ENCODE data around the gene TUBD1.

Gene TUBD1

DNA sequence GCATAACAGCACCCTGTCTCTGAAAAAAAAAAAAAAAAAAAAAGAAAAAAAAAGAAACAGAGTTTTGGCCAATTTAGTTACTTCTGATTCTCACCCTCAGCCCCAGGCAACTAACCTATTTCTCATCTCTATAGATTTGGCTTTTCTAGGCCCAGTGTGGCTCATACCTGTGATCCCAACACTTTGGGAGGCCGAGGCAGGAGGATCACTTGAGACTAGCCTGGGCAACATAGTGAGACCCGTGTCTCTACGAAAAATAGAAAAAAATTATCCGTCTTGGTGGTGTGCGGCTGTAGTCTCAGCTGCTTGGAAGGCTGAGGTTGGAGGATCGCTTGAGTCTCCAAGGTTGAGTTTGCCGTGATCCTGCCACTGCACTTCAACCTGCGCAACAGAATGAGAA lies 8.9 kb upstream of the TUBD1 start:
- Histone ChIP-seq H3K36me3 (ENCODE audit: insufficient read depth, low read depth, low read length) (no peaks in the 10 kb centered on the region), H3K9me3 (ENCODE audit: insufficient read depth, low read depth, low read length) (no peaks in the 10 kb centered on the region), H3K4me1 (ENCODE audit: insufficient read depth, low read length) (no peaks in the 10 kb centered on the region), H3K27me3 (ENCODE audit: insufficient read depth, low read length) (no peaks in the 10 kb centered on the region), H3K4me3 (ENCODE audit: low read length) (no peak overlapping the region), H3K27ac (ENCODE audit: low read length) (no peak overlapping the region), H3K9ac (ENCODE audit: low read depth, low read length) (no peak overlapping the region)

DNA sequence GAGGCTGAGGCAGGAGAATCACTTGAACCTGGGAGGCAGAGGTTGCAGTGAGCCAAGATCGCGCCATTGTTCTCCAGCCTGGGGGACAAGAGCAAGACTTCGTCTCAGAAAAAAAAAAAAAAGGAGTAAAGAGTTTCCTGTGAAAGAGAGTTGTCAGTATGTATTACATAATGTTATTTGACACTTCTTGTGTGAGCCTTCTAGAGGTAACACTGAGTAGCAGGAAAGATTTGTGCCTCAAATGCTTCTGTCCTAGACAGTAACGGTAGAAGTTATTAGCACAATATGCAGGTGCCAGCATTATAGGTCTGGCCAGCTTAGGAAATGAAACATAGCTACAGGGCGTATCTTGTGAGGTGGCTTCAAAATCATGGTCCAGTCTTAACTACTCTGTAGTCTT lies 6.4 kb upstream of the TUBD1 start:
- no peak overlapping the region for H3K27ac ChIP-seq (ENCODE audit: low read length)
- 0 out of 2 replicates have a peak, but pooled peaks cover 3% of the 10 kb centered on the region for H3K4me1 ChIP-seq (ENCODE audit: insufficient read depth, low read length)
- H3K36me3 ChIP-seq (ENCODE audit: insufficient read depth, low read depth, low read length), result no peaks in the 10 kb centered on the region
- no peaks in the 10 kb centered on the region for H3K9me3 ChIP-seq (ENCODE audit: insufficient read depth, low read depth, low read length)
- no peak overlapping the region for H3K4me3 ChIP-seq (ENCODE audit: low read length)
- no peaks in the 10 kb centered on the region for H3K27me3 ChIP-seq (ENCODE audit: insufficient read depth, low read length)
- no peak overlapping the region for H3K9ac ChIP-seq (ENCODE audit: low read depth, low read length)

DNA sequence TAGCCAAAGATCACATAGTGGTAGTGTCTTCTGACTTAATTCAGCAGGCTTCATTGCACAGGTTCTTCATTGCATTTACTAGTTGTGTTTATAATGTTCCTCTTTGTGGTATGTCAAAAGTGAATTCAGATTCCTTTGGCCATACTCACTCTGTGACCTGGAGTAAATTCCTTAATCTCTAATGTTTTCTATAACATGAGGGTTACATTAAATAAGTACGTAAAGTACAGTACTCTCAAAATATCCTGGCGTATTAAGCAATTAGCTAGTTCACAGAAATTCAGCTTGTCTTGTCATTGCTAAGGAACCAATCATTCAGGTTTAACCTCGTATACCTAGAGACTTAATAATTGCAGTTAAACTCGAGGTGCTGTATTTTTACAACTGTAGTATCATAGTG lies 4.3 kb upstream of the TUBD1 start:
- 0 out of 2 replicates have a peak, but pooled peaks cover 6% of the 10 kb centered on the region for H3K4me1 ChIP-seq (ENCODE audit: insufficient read depth, low read length)
- no peaks in the 10 kb centered on the region for H3K36me3 ChIP-seq (ENCODE audit: insufficient read depth, low read depth, low read length)
- H3K9me3 ChIP-seq (ENCODE audit: insufficient read depth, low read depth, low read length), result no peaks in the 10 kb centered on the region
- H3K9ac ChIP-seq (ENCODE audit: low read depth, low read length), result no peak overlapping the region
- H3K27me3 ChIP-seq (ENCODE audit: insufficient read depth, low read length), result no peaks in the 10 kb centered on the region
- no peak overlapping the region for H3K4me3 ChIP-seq (ENCODE audit: low read length)
- no peak overlapping the region for H3K27ac ChIP-seq (ENCODE audit: low read length)

DNA sequence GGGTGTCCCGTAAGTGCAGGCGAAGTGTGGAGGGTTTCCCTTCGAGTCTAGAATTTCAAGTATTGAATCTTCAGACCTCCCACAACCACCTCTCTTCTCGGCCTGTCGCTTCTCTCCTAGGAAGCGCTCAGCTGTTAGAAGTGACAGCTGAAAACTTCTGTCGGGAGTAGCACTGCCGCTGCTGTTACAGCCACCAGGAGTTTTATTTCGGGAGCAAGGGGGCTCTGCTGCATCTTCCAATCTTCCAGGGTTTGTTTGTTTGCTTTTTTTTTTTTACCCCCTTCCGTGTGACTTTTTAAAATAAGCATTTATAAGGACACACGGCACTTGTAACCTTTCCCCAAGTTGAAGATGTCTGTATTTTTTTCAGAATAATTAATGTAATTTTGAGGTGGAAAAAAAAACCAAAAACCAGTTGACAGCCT lies 945 bp upstream of the TUBD1 start:
- Histone ChIP-seq H3K27me3 (ENCODE audit: insufficient read depth, low read length) (no peaks in the 10 kb centered on the region), H3K9me3 (ENCODE audit: insufficient read depth, low read depth, low read length) (no peaks in the 10 kb centered on the region), H3K27ac (ENCODE audit: low read length) (no peak overlapping the region), H3K4me3 (ENCODE audit: low read length) (peak overlapping the region; percentile 89), H3K9ac (ENCODE audit: low read depth, low read length) (peak overlapping the region; percentile 76; the same call in 1 of the 2 replicates), H3K36me3 (ENCODE audit: insufficient read depth, low read depth, low read length) (peaks cover 8% of the 10 kb centered on the region), H3K4me1 (ENCODE audit: insufficient read depth, low read length) (0 out of 2 replicates have a peak, but pooled peaks cover 6% of the 10 kb centered on the region)

DNA sequence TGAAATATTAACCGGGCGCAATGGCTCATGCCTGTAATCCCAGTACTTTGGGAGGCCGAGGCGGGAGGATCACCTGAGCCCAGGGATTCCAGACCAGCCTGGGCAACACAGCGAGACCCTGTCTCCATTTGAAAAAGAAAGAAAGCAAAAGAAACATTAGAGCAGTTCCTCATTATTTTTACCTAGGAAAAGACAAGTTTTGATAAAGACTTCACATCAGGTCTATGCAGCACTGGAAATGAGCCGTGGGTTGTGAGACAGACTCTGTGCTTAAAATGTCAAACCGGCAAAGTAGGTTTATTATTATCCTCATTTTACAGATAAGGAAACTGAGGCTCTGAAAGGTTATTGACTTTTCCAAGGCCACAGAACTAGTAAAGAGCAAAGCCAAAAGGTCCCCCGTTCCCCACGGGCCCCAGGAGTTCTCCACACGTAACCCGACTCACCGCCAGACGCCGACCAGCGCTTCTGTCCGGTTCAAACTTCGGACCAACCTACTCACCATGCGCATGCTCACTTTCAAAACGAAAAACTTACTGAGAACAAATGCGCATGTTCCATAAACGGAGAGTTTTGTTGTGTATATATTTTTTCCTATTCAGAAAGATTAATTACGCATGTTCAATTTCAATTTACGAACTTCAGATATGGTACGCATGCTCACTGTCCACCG lies 356 bp downstream of the TUBD1 start:
- H3K4me3 ChIP-seq (ENCODE audit: low read length), result peak overlapping the region; percentile 89
- no peaks in the 10 kb centered on the region for H3K27me3 ChIP-seq (ENCODE audit: insufficient read depth, low read length)
- no peak overlapping the region for H3K27ac ChIP-seq (ENCODE audit: low read length)
- H3K36me3 ChIP-seq (ENCODE audit: insufficient read depth, low read depth, low read length), result peaks cover 13% of the 10 kb centered on the region
- 0 out of 2 replicates have a peak, but pooled peaks cover 6% of the 10 kb centered on the region for H3K4me1 ChIP-seq (ENCODE audit: insufficient read depth, low read length)
- H3K9me3 ChIP-seq (ENCODE audit: insufficient read depth, low read depth, low read length), result no peaks in the 10 kb centered on the region
- peak overlapping the region; percentile 76; the same call in 1 of the 2 replicates for H3K9ac ChIP-seq (ENCODE audit: low read depth, low read length)

DNA sequence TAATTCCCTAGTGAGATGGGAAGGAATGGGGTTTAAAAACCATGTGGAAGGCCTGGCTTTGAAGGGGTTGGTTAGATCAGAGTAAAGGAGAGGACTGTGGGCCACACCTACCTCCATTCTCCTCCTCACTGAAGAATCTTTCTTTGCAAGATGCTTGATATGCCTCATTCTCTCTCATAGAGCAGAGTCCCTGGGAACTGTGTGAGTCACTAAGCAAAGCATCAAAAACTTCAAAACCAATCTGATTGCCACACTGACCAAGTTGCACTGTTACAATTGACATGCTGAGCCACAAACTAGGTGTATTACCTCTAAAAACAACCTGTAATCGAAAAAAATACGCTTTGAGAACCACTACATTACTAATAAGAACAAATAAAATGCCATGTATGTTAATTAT lies 2.0 kb downstream of the TUBD1 start:
- no peak overlapping the region for H3K9ac ChIP-seq (ENCODE audit: low read depth, low read length)
- H3K27ac ChIP-seq (ENCODE audit: low read length), result no peak overlapping the region
- no peaks in the 10 kb centered on the region for H3K27me3 ChIP-seq (ENCODE audit: insufficient read depth, low read length)
- no peak overlapping the region for H3K4me3 ChIP-seq (ENCODE audit: low read length)
- H3K4me1 ChIP-seq (ENCODE audit: insufficient read depth, low read length), result 0 out of 2 replicates have a peak, but pooled peaks cover 6% of the 10 kb centered on the region
- H3K36me3 ChIP-seq (ENCODE audit: insufficient read depth, low read depth, low read length), result peaks cover 19% of the 10 kb centered on the region
- no peaks in the 10 kb centered on the region for H3K9me3 ChIP-seq (ENCODE audit: insufficient read depth, low read depth, low read length)

DNA sequence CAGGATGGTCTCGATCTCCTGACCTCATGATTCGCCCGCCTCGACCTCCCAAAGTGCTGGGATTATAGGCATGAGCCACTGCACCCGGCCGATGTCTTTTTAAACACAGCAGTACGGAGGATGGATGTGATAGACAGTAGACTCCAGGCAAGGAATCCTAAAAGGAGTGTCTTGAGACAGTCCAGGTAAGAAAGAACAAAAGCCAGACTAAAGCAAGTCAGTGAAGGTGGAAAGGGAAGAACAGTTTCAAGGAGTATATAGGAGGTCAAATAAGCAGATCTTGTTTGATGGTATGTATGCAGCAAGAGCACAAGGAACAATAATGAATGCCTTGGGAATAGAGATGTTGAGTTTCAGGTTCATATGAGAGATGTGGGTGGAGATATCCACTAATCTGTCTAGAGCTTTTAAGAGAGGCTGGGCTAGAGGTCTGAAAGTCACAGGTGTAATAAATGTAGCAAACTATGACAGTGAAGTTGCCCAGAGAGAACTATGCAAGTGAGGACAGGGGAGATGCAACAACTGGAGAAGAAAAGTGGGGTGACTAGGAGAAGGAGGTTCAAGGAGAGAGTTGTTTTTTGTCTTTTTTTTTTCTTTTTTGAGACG lies 4.5 kb downstream of the TUBD1 start:
- no peaks in the 10 kb centered on the region for H3K9me3 ChIP-seq (ENCODE audit: insufficient read depth, low read depth, low read length)
- H3K4me1 ChIP-seq (ENCODE audit: insufficient read depth, low read length), result no peaks in the 10 kb centered on the region
- peaks cover 38% of the 10 kb centered on the region for H3K36me3 ChIP-seq (ENCODE audit: insufficient read depth, low read depth, low read length)
- no peak overlapping the region for H3K27ac ChIP-seq (ENCODE audit: low read length)
- H3K9ac ChIP-seq (ENCODE audit: low read depth, low read length), result no peak overlapping the region
- H3K4me3 ChIP-seq (ENCODE audit: low read length), result no peak overlapping the region
- H3K27me3 ChIP-seq (ENCODE audit: insufficient read depth, low read length), result no peaks in the 10 kb centered on the region

DNA sequence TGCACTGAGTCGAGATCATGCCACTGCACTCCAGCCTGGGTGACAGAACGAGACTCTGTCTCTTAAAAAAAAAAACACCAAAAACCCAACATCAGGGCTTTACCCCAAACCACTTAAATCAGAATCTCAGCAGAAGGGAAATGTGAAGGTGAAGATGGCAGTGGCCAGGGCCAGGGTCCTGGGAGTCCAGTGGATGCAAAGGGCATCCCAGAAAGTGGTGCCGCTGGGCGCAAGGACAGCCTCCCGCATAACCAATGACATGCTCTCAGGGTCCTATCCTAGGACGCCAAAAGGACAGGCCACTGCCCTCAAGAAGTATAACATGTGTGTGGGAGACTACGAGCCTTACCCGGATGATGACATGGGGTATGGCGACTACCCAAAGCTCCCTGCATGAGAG lies 7.9 kb downstream of the TUBD1 start:
- Histone ChIP-seq H3K36me3 (ENCODE audit: insufficient read depth, low read depth, low read length) (peaks cover 41% of the 10 kb centered on the region), H3K27me3 (ENCODE audit: insufficient read depth, low read length) (no peaks in the 10 kb centered on the region), H3K27ac (ENCODE audit: low read length) (no peak overlapping the region), H3K4me1 (ENCODE audit: insufficient read depth, low read length) (no peaks in the 10 kb centered on the region), H3K9me3 (ENCODE audit: insufficient read depth, low read depth, low read length) (no peaks in the 10 kb centered on the region), H3K4me3 (ENCODE audit: low read length) (no peak overlapping the region), H3K9ac (ENCODE audit: low read depth, low read length) (no peak overlapping the region)

DNA sequence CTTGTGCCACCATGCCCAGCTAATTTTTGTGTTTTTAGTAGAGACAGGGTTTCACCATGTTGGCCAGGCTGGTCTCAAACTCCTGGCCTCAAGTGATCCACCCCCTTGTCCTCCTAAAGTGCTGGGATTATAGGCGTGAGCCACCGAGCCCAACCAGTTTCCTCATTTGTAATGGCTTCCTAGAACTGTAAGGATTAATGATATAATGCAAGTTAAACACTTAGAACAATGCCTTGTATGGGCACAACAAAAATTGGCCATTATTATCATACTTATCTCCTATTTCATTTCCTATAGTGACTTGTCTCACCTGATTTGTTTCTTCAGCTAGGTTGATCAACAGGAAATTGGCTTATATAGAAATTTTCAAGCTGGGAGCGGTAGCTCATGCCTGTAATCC lies 14.1 kb downstream of the TUBD1 start:
- Histone ChIP-seq H3K9me3 (ENCODE audit: insufficient read depth, low read depth, low read length) (no peaks in the 10 kb centered on the region), H3K4me1 (ENCODE audit: insufficient read depth, low read length) (no peaks in the 10 kb centered on the region), H3K9ac (ENCODE audit: low read depth, low read length) (no peak overlapping the region), H3K36me3 (ENCODE audit: insufficient read depth, low read depth, low read length) (peaks cover 54% of the 10 kb centered on the region), H3K27me3 (ENCODE audit: insufficient read depth, low read length) (no peaks in the 10 kb centered on the region), H3K4me3 (ENCODE audit: low read length) (no peak overlapping the region), H3K27ac (ENCODE audit: low read length) (no peak overlapping the region)

DNA sequence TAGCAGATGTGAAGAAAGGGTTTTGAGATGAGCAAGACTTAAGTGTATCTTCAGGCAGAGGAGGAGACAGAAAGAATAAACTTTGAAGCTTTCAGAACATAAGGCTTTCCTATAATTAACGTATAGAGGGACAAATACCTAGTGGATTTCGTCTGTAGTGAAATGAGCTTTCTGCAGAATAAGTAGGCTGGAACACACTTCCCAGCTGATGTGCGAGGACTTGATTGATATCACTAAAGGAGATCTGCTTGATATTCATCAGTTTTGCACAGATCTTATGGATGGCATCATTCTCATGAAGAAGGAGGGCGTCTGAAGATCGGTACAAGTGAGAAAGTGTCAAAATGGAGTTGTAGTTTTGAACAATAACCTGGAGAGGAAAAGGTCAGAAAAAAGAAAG lies 14.8 kb downstream of the TUBD1 start:
- H3K4me1 ChIP-seq (ENCODE audit: insufficient read depth, low read length), result no peaks in the 10 kb centered on the region
- no peak overlapping the region for H3K4me3 ChIP-seq (ENCODE audit: low read length)
- H3K36me3 ChIP-seq (ENCODE audit: insufficient read depth, low read depth, low read length), result peaks cover 51% of the 10 kb centered on the region
- no peaks in the 10 kb centered on the region for H3K9me3 ChIP-seq (ENCODE audit: insufficient read depth, low read depth, low read length)
- H3K27me3 ChIP-seq (ENCODE audit: insufficient read depth, low read length), result no peaks in the 10 kb centered on the region
- H3K27ac ChIP-seq (ENCODE audit: low read length), result no peak overlapping the region
- H3K9ac ChIP-seq (ENCODE audit: low read depth, low read length), result no peak overlapping the region

DNA sequence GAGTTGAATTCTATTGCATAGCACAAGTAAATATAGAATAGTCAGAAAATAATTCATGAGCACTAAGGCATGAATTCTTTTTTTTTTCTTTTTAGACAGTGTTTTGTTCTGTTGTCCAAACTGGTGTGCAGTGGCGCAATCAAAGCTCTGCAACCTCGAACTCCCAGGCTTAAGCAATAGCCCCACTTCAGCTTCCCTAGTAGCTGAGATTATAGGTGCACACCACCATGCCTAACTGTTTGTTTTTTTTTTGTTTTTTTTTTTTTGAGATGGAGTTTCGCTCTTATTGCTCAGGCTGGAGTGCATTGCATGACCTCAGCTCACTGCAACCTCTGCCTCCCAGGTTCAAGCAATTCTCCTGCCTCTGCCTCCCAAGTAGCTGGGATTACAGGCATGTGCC lies 16.6 kb downstream of the TUBD1 start:
- H3K9ac ChIP-seq (ENCODE audit: low read depth, low read length), result no peak overlapping the region
- H3K36me3 ChIP-seq (ENCODE audit: insufficient read depth, low read depth, low read length), result peaks cover 52% of the 10 kb centered on the region
- H3K27ac ChIP-seq (ENCODE audit: low read length), result no peak overlapping the region
- no peaks in the 10 kb centered on the region for H3K4me1 ChIP-seq (ENCODE audit: insufficient read depth, low read length)
- no peaks in the 10 kb centered on the region for H3K9me3 ChIP-seq (ENCODE audit: insufficient read depth, low read depth, low read length)
- H3K27me3 ChIP-seq (ENCODE audit: insufficient read depth, low read length), result no peaks in the 10 kb centered on the region
- no peak overlapping the region for H3K4me3 ChIP-seq (ENCODE audit: low read length)

DNA sequence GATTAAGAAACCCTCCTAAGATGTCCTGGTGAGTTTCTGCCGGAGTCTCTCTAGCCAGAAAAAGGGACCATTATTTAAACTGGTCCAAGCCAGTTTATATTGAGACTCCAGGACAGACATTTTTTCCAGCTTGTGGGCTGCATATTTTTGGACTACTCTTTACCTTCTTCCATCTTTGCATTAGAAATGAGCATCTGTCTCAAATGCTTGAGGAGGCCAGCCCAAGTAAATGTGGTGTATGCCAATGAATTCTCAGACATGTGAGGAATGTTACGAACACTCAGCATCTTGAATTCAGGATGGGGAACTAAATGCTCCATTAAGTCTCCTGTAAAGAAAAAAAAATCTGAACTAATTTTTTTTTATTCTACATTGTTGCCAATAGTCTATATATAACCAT lies 18.4 kb downstream of the TUBD1 start:
- Histone ChIP-seq H3K27ac (ENCODE audit: low read length) (no peak overlapping the region), H3K36me3 (ENCODE audit: insufficient read depth, low read depth, low read length) (peaks cover 51% of the 10 kb centered on the region)

More for the DNA sequence above, 18.4 kb downstream of the TUBD1 start:
- Histone ChIP-seq H3K27me3 (ENCODE audit: insufficient read depth, low read length) (no peaks in the 10 kb centered on the region), H3K4me3 (ENCODE audit: low read length) (no peak overlapping the region), H3K9me3 (ENCODE audit: insufficient read depth, low read depth, low read length) (no peaks in the 10 kb centered on the region), H3K9ac (ENCODE audit: low read depth, low read length) (no peak overlapping the region), H3K4me1 (ENCODE audit: insufficient read depth, low read length) (no peaks in the 10 kb centered on the region)

Measured in iPS-20b (cell line).